H1 (cell line): ENCODE measurements around the gene BHLHE23. TPM values are rescaled to one million over a fixed set of nuclear protein-coding genes. Genes with fewer than 3 reads are reported as not detected.

Experiments used
- CBX5 ChIP-seq: fragments of 300-800, 300-1000 bp; sonication (generic); IDR thresholded peaks from 2 replicates; pipeline ENCODE4 v1.7.1; 2016; ENCODE audit warnings: antibody characterized with exemption, low read length, low read depth
- CHD7 ChIP-seq: fragments of 300-600 bp; sonication (generic); IDR thresholded peaks from 2 replicates; pipeline ENCODE4 v1.7.1; 2012; ENCODE audit warnings: low read length, moderate library complexity, mild to moderate bottlenecking, inconsistent platforms; ENCODE audit not compliant: insufficient replicate concordance
- TBP ChIP-seq: IDR thresholded peaks from 2 replicates; pipeline ENCODE4 v1.6.1; 2011; ENCODE audit warnings: low read depth, low read length, improper control_type of control experiment
- polyA plus RNA-seq, 7 experiments: library from polyadenylated mRNA; depleted of rRNA in 3 of 7; stranded (reverse) in 5 of 7; unstranded in 2 of 7; fragments of >200 nt in 5 of 7; fragments of 200-250 nt in 2 of 7; gene quantifications; 1 replicate in 5 of 7; 2 replicates in 1 of 7; 4 replicates in 1 of 7; pipeline versions ENCODE4 v1.2.1 to v1.2.3, GENCODE V29; 2011 to 2013; ENCODE audit warnings: missing spikeins in 2 of 7, mixed read lengths in 2 of 7
- total RNA-seq: library from RNA; stranded (reverse); fragmentation: NEBNext Ultra II Directional; extraction: Animal tissue kit (Norgen Biotek cat#: 25700); gene quantifications from 2 replicates; pipeline ENCODE4 v1.2.1, GENCODE V29; 2021

The BHLHE23 gene
- total and polyA plus RNA-seq, 2 of the 8 experiments (the other 6 are each of a cell fraction or from before 2014, with no cell fraction given) = 0.47 TPM; not detected in 1

DNA sequence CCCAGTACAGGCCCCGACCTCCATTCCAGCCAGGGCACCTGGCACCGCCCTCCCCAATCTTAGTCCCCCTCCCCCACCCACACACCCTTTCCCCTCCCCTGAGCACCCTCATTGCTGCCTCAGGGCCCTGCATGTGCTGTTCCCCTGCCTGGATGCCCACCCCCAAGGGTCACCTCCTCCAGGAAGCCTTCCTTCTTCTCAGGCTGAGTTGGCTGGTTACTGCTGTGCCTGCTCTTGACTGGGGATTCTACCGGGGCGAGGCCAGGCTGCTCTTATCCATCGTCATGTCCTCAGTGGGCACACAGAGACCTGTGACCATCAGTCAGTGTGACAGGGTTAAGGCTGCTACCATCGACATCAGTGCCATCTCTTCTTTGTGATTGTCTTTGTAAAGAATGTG, 23.6 kb downstream of the BHLHE23 start (continued):
- TF ChIP-seq CHD7 (no peak), CBX5 (no peak), TBP (no peak)
